Liver (tissue), 9 donors: ENCODE data around the gene ENOX2. TPM values are rescaled to one million over a fixed set of nuclear protein-coding genes. Genes with fewer than 3 reads are reported as not detected.

Experiments used
- DNase-seq: peaks from one replicate; pipeline ENCODE4 v3.0.0-alpha.2; 2017; ENCODE audit warnings: low spot score
- H3K27ac ChIP-seq, 2 donors: one replicate each; pipeline ENCODE4 v1.7.0; 2013; ENCODE audit warnings: inconsistent platforms in 2 of 2, low read length in 2 of 2, control low read depth in 1 of 2, low read depth in 1 of 2, mild to moderate bottlenecking in 1 of 2
- H3K27me3 ChIP-seq, 4 donors: one replicate each; pipeline versions ENCODE4 v1.6.1 to v1.7.0; 2013; ENCODE audit warnings: low read length in 3 of 4, inconsistent platforms in 1 of 4, mild to moderate bottlenecking in 1 of 4, moderate library complexity in 1 of 4; ENCODE audit not compliant: control insufficient read depth in 4 of 4, insufficient read depth in 4 of 4
- H3K36me3 ChIP-seq, 4 donors: one replicate each; pipeline versions ENCODE4 v1.6.1 to v1.7.0; 2013; ENCODE audit warnings: low read length in 3 of 4, mild to moderate bottlenecking in 3 of 4, low read depth in 1 of 4, moderate library complexity in 1 of 4; ENCODE audit not compliant: control insufficient read depth in 4 of 4, insufficient read depth in 3 of 4
- H3K4me1 ChIP-seq, 4 donors: one replicate each; pipeline versions ENCODE4 v1.6.1 to v1.7.0; 2013; ENCODE audit warnings: low read length in 3 of 4, mild to moderate bottlenecking in 3 of 4, moderate library complexity in 1 of 4; ENCODE audit not compliant: control insufficient read depth in 4 of 4, insufficient read depth in 4 of 4
- H3K4me3 ChIP-seq, 3 donors: one replicate each; pipeline versions ENCODE4 v1.6.1 to v1.7.0; 2013; ENCODE audit warnings: low read length in 3 of 3, control low read depth in 1 of 3, low read depth in 1 of 3, mild to moderate bottlenecking in 1 of 3
- H3K9ac ChIP-seq, 2 donors: one replicate each; pipeline ENCODE4 v1.7.0; 2013; ENCODE audit warnings: low read length in 2 of 2, mild to moderate bottlenecking in 2 of 2, moderate library complexity in 2 of 2, control low read depth in 1 of 2, low read depth in 1 of 2
- H3K9me3 ChIP-seq, 4 donors: one replicate each; pipeline versions ENCODE4 v1.6.1 to v1.7.0; 2013; ENCODE audit warnings: low read length in 3 of 4; ENCODE audit not compliant: control insufficient read depth in 4 of 4
- ATF3 ChIP-seq: IDR thresholded peaks from 2 replicates; pipeline ENCODE4 v1.6.1; 2016; ENCODE audit warnings: antibody characterized with exemption
- CTCF ChIP-seq: fragments of 150-350 bp; IDR thresholded peaks from 2 replicates; pipeline ENCODE4 v1.5.1; 2017; ENCODE audit warnings: improper control_type of control experiment, low read depth, low read length; ENCODE audit not compliant: missing input control
- EGR1 ChIP-seq, 2 donors: IDR thresholded peaks; 2 replicates each; pipeline ENCODE4 v1.6.1; 2016 to 2018; ENCODE audit warnings: antibody characterized with exemption in 2 of 2, low read depth in 2 of 2
- FOXA2 ChIP-seq: IDR thresholded peaks from 2 replicates; pipeline ENCODE4 v1.6.1; 2016; ENCODE audit warnings: antibody characterized with exemption
- GABPA ChIP-seq, 2 donors: IDR thresholded peaks in 1 of 2; conservative IDR thresholded peaks in 1 of 2; 2 replicates each; pipeline ENCODE4 v1.6.1; 2016; ENCODE audit warnings: antibody characterized with exemption in 2 of 2, mild to moderate bottlenecking in 1 of 2, moderate library complexity in 1 of 2
- HNF4G ChIP-seq: IDR thresholded peaks from 2 replicates; pipeline ENCODE4 v1.6.1; 2016; ENCODE audit warnings: antibody characterized with exemption
- JUND ChIP-seq, 2 donors: IDR thresholded peaks; 2 replicates each; pipeline ENCODE4 v1.6.1; 2016; ENCODE audit warnings: antibody characterized with exemption in 2 of 2
- NR2F2 ChIP-seq: IDR thresholded peaks from 2 replicates; pipeline ENCODE4 v1.6.1; 2016; ENCODE audit warnings: antibody characterized with exemption
- RAD21 ChIP-seq, 2 donors: IDR thresholded peaks; 2 replicates each; pipeline ENCODE4 v1.6.1; 2016; ENCODE audit warnings: antibody characterized with exemption in 2 of 2, mild to moderate bottlenecking in 2 of 2
- REST ChIP-seq: IDR thresholded peaks from 2 replicates; pipeline ENCODE4 v1.6.1; 2016; ENCODE audit warnings: antibody characterized with exemption, mild to moderate bottlenecking
- RXRA ChIP-seq, 2 donors: IDR thresholded peaks; 2 replicates each; pipeline ENCODE4 v1.6.1; 2017 to 2018; ENCODE audit warnings: antibody characterized with exemption in 2 of 2, mild to moderate bottlenecking in 1 of 2
- SP1 ChIP-seq: IDR thresholded peaks from 2 replicates; pipeline ENCODE4 v1.6.1; 2018; ENCODE audit warnings: antibody characterized with exemption, mild to moderate bottlenecking
- TAF1 ChIP-seq: conservative IDR thresholded peaks from 2 replicates; pipeline ENCODE4 v1.6.1; 2016; ENCODE audit warnings: antibody characterized with exemption, mild to moderate bottlenecking
- YY1 ChIP-seq: IDR thresholded peaks from 2 replicates; pipeline ENCODE4 v1.6.1; 2016; ENCODE audit warnings: antibody characterized with exemption, mild to moderate bottlenecking
- WGBS: extraction: QIAGEN DNeasy Blood & Tissue Kit; methylation state at CpG from one replicate; pipeline ENCODE4 v1.1.7; 2013; 5-methylcytosine and 5-hydroxymethylcytosine counted together
- polyA plus RNA-seq, 2 donors: library from polyadenylated mRNA; stranded (reverse) in 1 of 2; unstranded in 1 of 2; fragments of 200-250 nt in 1 of 2; fragments of >200 nt in 1 of 2; fragmentation: Nextera tagmentation in 1 of 2; extraction: Ambion mirVana in 1 of 2; gene quantifications; one replicate each; pipeline versions ENCODE4 v1.2.1 to v1.2.3, GENCODE V29; 2013 to 2015
- total RNA-seq, 2 donors: library from RNA; depleted of rRNA; stranded (reverse); fragments of >200 nt; gene quantifications; one replicate each; pipeline ENCODE4 v1.2.3, GENCODE V29; 2014
- donor health status: healthy.
- donor health status: healthy.
- donor health status: healthy.
- donor health status: healthy.
- donor health status: healthy.

ENOX2 gene
- total and polyA plus RNA-seq, 4 donors, result 5.0 to 11.5 (median 6.5) TPM

GRCh38 chrX:130772105-130772775, 130.8 kb downstream of the ENOX2 start (continued):
- TF ChIP-seq CTCF (no peak), EGR1 (IDR thresholded peaks at IDR 0.05; ENCODE audit: low read depth in 2 of 2) (no peak)

- Histone ChIP-seq H3K36me3 (no peaks in the 10 kb centered on the region), H3K4me3 (no peak overlapping the region), H3K27me3 (no peaks in the 10 kb centered on the region), H3K4me1 (no peaks in the 10 kb centered on the region), H3K27ac (no peak overlapping the region), H3K9me3 (no peaks in the 10 kb centered on the region), H3K9ac (no peak overlapping the region)
- 78% methylated on average over 1 of the region's 1 CpG for WGBS
- no peak for TF ChIP-seq CTCF
- TF ChIP-seq EGR1 (IDR thresholded peaks at IDR 0.05; ENCODE audit: low read depth in 2 of 2), result no peak
- TF ChIP-seq SP1, result no peak
- TF ChIP-seq FOXA2, result no peak
- no peak for TF ChIP-seq RAD21 (IDR thresholded peaks at IDR 0.05)
- no peak for TF ChIP-seq TAF1
- no peak for TF ChIP-seq NR2F2
- TF ChIP-seq YY1, result no peak
- TF ChIP-seq RXRA (IDR thresholded peaks at IDR 0.05), result no peak
- no peak for TF ChIP-seq JUND (IDR thresholded peaks at IDR 0.05)
- no peak for TF ChIP-seq GABPA (IDR thresholded peaks at IDR 0.05 in 1 of 2, conservative IDR thresholded peaks at IDR 0.05 in 1 of 2)
- no peak for TF ChIP-seq REST
- no peak for TF ChIP-seq HNF4G
- TF ChIP-seq ATF3, result no peak
- DNase-seq, result no peak
Measured at GRCh38 chrX:130771648-130772047, 131.4 kb downstream of the ENOX2 start.
